ENCODE results near the gene KAZN. TPM values are rescaled to one million over a fixed set of nuclear protein-coding genes. Genes with fewer than 3 reads are reported as not detected.
A peak's percentile ranks its signal among the peaks of the same experiment; 100 is the strongest.

Gene KAZN
- total and polyA plus RNA-seq, 2 of the 8 experiments (the other 6 are each of a cell fraction or from before 2014, with no cell fraction given), result 3.7 to 11.8 TPM

- H2BK120ac ChIP-seq (replicated peaks; ENCODE audit: low read depth, low read length), result no peak overlapping the region
- H3K4me3 ChIP-seq (ENCODE audit: extremely low read depth in 1 of 4, insufficient read depth in 2 of 4, low read depth in 3 of 4, low read length in 4 of 4), result no peak overlapping the region
- no peak overlapping the region for H2AFZ ChIP-seq (ENCODE audit: low read length)
- peak; percentile 92 for FAIRE-seq
- 0 out of 2 replicates have a peak overlapping the region, but pooled peaks have one; percentile 22 for H2BK5ac ChIP-seq (ENCODE audit: low read depth, low read length)
- no peaks in the 10 kb centered on the region for H3K79me1 ChIP-seq (ENCODE audit: low read depth, low read length)
- H3K4ac ChIP-seq (replicated peaks; ENCODE audit: insufficient read length, low read depth, low read length), result no peak overlapping the region
- H2BK15ac ChIP-seq (ENCODE audit: low read length), result no peak overlapping the region
- no peak overlapping the region for H3K9ac ChIP-seq (replicated peaks in 1 of 4; ENCODE audit: extremely low read depth in 1 of 4, low read depth in 3 of 4, low read length in 3 of 4)
- no peak overlapping the region for H3K14ac ChIP-seq (ENCODE audit: insufficient read length)
- WGBS, 2 experiments (ENCODE audit: extremely low coverage in 1 of 2, insufficient coverage in 1 of 2, insufficient read length in 1 of 2, insufficient replicate concordance in 2 of 2, low coverage in 1 of 2, low lambda C conversion rate in 2 of 2, missing lambda C conversion rate in 1 of 2), result 57% methylated on average over 9 of the region's 9 CpGs; no CpG with 5 or more reads in 1 of the 2 experiments
- H4K8ac ChIP-seq (ENCODE audit: extremely low read depth, insufficient read depth, low read length), result no peak overlapping the region; the same call in none of the 2 replicates
- no peaks in the 10 kb centered on the region; a peak in 1 of 4 replicates for H3K79me2 ChIP-seq (ENCODE audit: control insufficient read depth in 1 of 2, insufficient read depth in 2 of 2, low read length in 2 of 2)
- H3K36me3 ChIP-seq (ENCODE audit: control insufficient read depth in 2 of 4, insufficient read depth in 4 of 4, low read length in 3 of 4), result no peaks in the 10 kb centered on the region
- no peak overlapping the region for H2AK5ac ChIP-seq (ENCODE audit: low read depth, low read length)
- no peaks in the 10 kb centered on the region for H3K23me2 ChIP-seq (ENCODE audit: low read depth, low read length)
- H3K9me3 ChIP-seq (ENCODE audit: insufficient read depth in 2 of 2, low read depth in 1 of 2, low read length in 1 of 2), result no peaks in the 10 kb centered on the region
- no peak overlapping the region for H3K56ac ChIP-seq (replicated peaks; ENCODE audit: insufficient read length, low read depth, low read length)
- peak; percentile 67 for TF ChIP-seq NANOG (IDR thresholded peaks at IDR 0.05; ENCODE audit: insufficient read depth, low read depth, low read length, poor library complexity, severe bottlenecking)
- no peak for TF ChIP-seq TAF7 (optimal IDR thresholded peaks at IDR 0.05; ENCODE audit: borderline replicate concordance, low read depth, low read length)
- TF ChIP-seq CBX8 (IDR thresholded peaks at IDR 0.05; ENCODE audit: borderline replicate concordance, low read depth, low read length), result no peak
- no peak overlapping the region for H4K91ac ChIP-seq (replicated peaks; ENCODE audit: insufficient read length, low read length)
- 0 out of 2 replicates have a peak overlapping the region, but pooled peaks have one; percentile 9 for H3K18ac ChIP-seq (ENCODE audit: extremely low read depth, low read length)
- H3K23ac ChIP-seq (ENCODE audit: insufficient read length), result no peak overlapping the region
- no peak overlapping the region for H3K27ac ChIP-seq (ENCODE audit: low read depth, low read length)
- DNase-seq (ENCODE audit: low read depth in 1 of 2, low spot score in 2 of 2), result peak in 1 of 2 experiments; percentile 23
- POLR2A ChIA-PET (ENCODE audit: partially characterized antibody), result interaction anchor here (1.2 kb wide), 1 partner anchor 17 kb away, joined by 3 read pairs; no protein-coding TSS in a partner anchor
- no peaks in the 10 kb centered on the region for H3K27me3 ChIP-seq (replicated peaks in 1 of 4; ENCODE audit: control insufficient read depth in 3 of 4, extremely low read depth in 1 of 4, insufficient read depth in 3 of 4, low read length in 3 of 4)
- H3K4me2 ChIP-seq (ENCODE audit: insufficient read depth in 1 of 2, low read depth in 2 of 2, low read length in 2 of 2), result peak overlapping the region in 1 of 2 experiments; percentile 26; a peak in 2 of 4 replicates
- H2BK20ac ChIP-seq (ENCODE audit: low read length), result no peak overlapping the region
- H3K4me1 ChIP-seq (replicated peaks in 1 of 4; ENCODE audit: control insufficient read depth in 3 of 4, insufficient read depth in 4 of 4, low read length in 3 of 4), result peaks cover 0 to 14% (median 10%) of the 10 kb centered on the region in 4 experiments; a peak in 6 of 7 replicates
- peak overlapping the region; percentile 33 for H4K5ac ChIP-seq (ENCODE audit: insufficient read length, low read depth, low read length)
- peaks cover 0 to 3% of the 10 kb centered on the region in 2 experiments for H4K20me1 ChIP-seq (replicated peaks in 1 of 2; ENCODE audit: control insufficient read depth in 1 of 2, insufficient read depth in 2 of 2, low read length in 2 of 2)
- no peak overlapping the region for H2BK12ac ChIP-seq (ENCODE audit: low read depth, low read length)
- CTCF ChIA-PET (ENCODE audit: partially characterized antibody), result interaction anchor here (0.6 to 4.7 kb wide), 11 partner anchors 9 to 1053 kb away, joined by 3 to 29 read pairs (median 3); no protein-coding TSS in a partner anchor
Measured at GRCh38 chr1:15053153-15053552, 454.7 kb downstream of the KAZN start.
